HEK293 (cell line): Measurements from ENCODE around the gene FAM83D.

Source experiments
- BCL11B ChIP-seq: fragments of 450-650 bp; formaldehyde crosslinking; IDR thresholded peaks from 2 replicates; pipeline ENCODE4 v1.5.1; 2016; ENCODE audit warnings: low read depth, missing biosample characterization, missing genetic modification characterization
- FEZF1 ChIP-seq: fragments of 450-650 bp; formaldehyde crosslinking; IDR thresholded peaks from 2 replicates; pipeline ENCODE4 v1.5.1; 2016; ENCODE audit warnings: missing biosample characterization, missing genetic modification characterization
- KLF7 ChIP-seq: fragments of 450-650 bp; formaldehyde crosslinking; IDR thresholded peaks from 2 replicates; pipeline ENCODE4 v1.5.1; 2016; ENCODE audit warnings: missing biosample characterization, missing genetic modification characterization, borderline replicate concordance
- TRIM28 ChIP-seq: IDR thresholded peaks from 2 replicates; pipeline ENCODE4 v1.6.1; 2011; ENCODE audit warnings: low read length, control low read depth, borderline replicate concordance
- ZEB2 ChIP-seq: fragments of 450-650 bp; formaldehyde crosslinking; IDR thresholded peaks from 2 replicates; pipeline ENCODE4 v1.5.1; 2016; ENCODE audit warnings: missing biosample characterization, missing genetic modification characterization
- ZNF121 ChIP-seq: fragments of 450-650 bp; formaldehyde crosslinking; IDR thresholded peaks from 2 replicates; pipeline ENCODE4 v1.5.1; 2016; ENCODE audit warnings: missing biosample characterization, missing genetic modification characterization
- ZNF146 ChIP-seq: fragments of 450-650 bp; formaldehyde crosslinking; IDR thresholded peaks from 2 replicates; pipeline ENCODE4 v1.5.1; 2016; ENCODE audit warnings: missing biosample characterization, missing genetic modification characterization
- ZNF155 ChIP-seq: fragments of 450-650 bp; formaldehyde crosslinking; IDR thresholded peaks from 2 replicates; pipeline ENCODE4 v1.5.1; 2016; ENCODE audit warnings: missing biosample characterization, missing genetic modification characterization
- ZNF24 ChIP-seq: fragments of 450-650 bp; formaldehyde crosslinking; IDR thresholded peaks from 2 replicates; pipeline ENCODE4 v1.5.1; 2016; ENCODE audit warnings: missing biosample characterization, missing genetic modification characterization
- ZNF274 ChIP-seq, 2 experiments: fragments of 200-500 bp in 1 of 2; fragments of 450-650 bp in 1 of 2; sonication (Bioruptor generic) in 1 of 2; formaldehyde crosslinking in 1 of 2; IDR thresholded peaks; 2 replicates each; pipeline versions ENCODE4 v1.5.1 to v1.6.1; 2014 to 2016; ENCODE audit warnings: borderline replicate concordance in 1 of 2, inconsistent platforms in 1 of 2, low read length in 1 of 2, missing biosample characterization in 1 of 2, missing genetic modification characterization in 1 of 2
- ZNF311 ChIP-seq: fragments of 450-650 bp; formaldehyde crosslinking; IDR thresholded peaks from 2 replicates; pipeline ENCODE4 v1.5.1; 2017; ENCODE audit warnings: missing biosample characterization, missing genetic modification characterization, borderline replicate concordance
- ZNF324 ChIP-seq: fragments of 450-650 bp; formaldehyde crosslinking; IDR thresholded peaks from 2 replicates; pipeline ENCODE4 v1.5.1; 2016; ENCODE audit warnings: missing biosample characterization, missing genetic modification characterization
- ZNF544 ChIP-seq: fragments of 450-650 bp; formaldehyde crosslinking; IDR thresholded peaks from 2 replicates; pipeline ENCODE4 v1.5.0; 2017; ENCODE audit warnings: missing biosample characterization, missing genetic modification characterization
- ZNF549 ChIP-seq: fragments of 450-650 bp; IDR thresholded peaks from 2 replicates; pipeline ENCODE4 v1.5.1; 2018; ENCODE audit warnings: missing biosample characterization, missing genetic modification characterization, mild to moderate bottlenecking, inconsistent platforms, moderate library complexity
- ZNF660 ChIP-seq: fragments of 450-650 bp; IDR thresholded peaks from 2 replicates; pipeline ENCODE4 v1.5.1; 2018; ENCODE audit warnings: missing biosample characterization, mild to moderate bottlenecking, missing genetic modification characterization
- ZNF777 ChIP-seq: fragments of 450-650 bp; formaldehyde crosslinking; IDR thresholded peaks from 2 replicates; pipeline ENCODE4 v1.5.1; 2017; ENCODE audit warnings: missing biosample characterization, missing genetic modification characterization, borderline replicate concordance
- ZNF785 ChIP-seq: fragments of 450-650 bp; formaldehyde crosslinking; IDR thresholded peaks from 2 replicates; pipeline ENCODE4 v1.5.1; 2016; ENCODE audit warnings: missing biosample characterization, missing genetic modification characterization
- TF ChIP-seq, protein P1 (sequence below): fragments of 450-650 bp; formaldehyde crosslinking; IDR thresholded peaks from 2 replicates; pipeline ENCODE4 v1.5.1; 2016; ENCODE audit warnings: missing biosample characterization, missing genetic modification characterization
- TF ChIP-seq, protein P2 (sequence below): fragments of 450-650 bp; formaldehyde crosslinking; IDR thresholded peaks from 2 replicates; pipeline ENCODE4 v1.5.1; 2016; ENCODE audit warnings: missing biosample characterization, missing genetic modification characterization
- TF ChIP-seq, protein P3 (sequence below): fragments of 450-650 bp; formaldehyde crosslinking; IDR thresholded peaks from 2 replicates; pipeline ENCODE4 v1.5.1; 2016; ENCODE audit warnings: missing biosample characterization, missing genetic modification characterization
- TF ChIP-seq, protein P4 (sequence below): fragments of 450-650 bp; formaldehyde crosslinking; IDR thresholded peaks from 2 replicates; pipeline ENCODE4 v1.5.1; 2016; ENCODE audit warnings: missing biosample characterization, missing genetic modification characterization, borderline replicate concordance
- TF ChIP-seq, protein P5 (sequence below): fragments of 450-650 bp; formaldehyde crosslinking; IDR thresholded peaks from 2 replicates; pipeline ENCODE4 v1.5.1; 2016; ENCODE audit warnings: missing biosample characterization, missing genetic modification characterization
- TF ChIP-seq, protein P6 (sequence below): fragments of 450-650 bp; formaldehyde crosslinking; IDR thresholded peaks from 2 replicates; pipeline ENCODE4 v1.5.0; 2017; ENCODE audit warnings: missing biosample characterization, missing genetic modification characterization, borderline replicate concordance

FAM83D gene

DNA sequence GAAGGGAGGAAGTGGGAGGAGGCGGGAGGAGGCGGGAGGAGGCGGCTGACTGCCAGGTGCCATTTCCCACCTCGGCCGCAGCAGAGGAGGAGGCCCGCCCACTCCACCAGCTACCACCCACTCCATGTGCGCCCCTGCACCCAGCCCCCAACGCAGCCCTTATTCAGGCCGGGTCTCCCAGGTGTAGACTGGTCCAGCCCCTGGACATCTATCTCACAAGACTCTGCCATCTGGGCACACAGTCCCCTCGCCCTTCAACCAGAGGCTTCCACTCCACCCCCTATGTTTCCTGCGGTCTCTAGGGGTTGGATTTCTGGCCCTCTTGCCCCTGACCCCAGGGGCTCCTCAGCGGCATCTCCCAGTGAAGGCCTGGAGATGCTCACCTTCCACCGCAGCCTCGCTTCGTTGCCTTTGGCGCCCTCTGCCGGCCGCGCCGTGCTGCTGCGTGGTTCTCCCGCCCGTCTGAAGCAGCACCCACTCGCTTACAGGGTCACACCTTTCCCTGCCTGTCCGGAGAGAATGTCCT lies 32.6 kb upstream of the FAM83D start (continued):
- TF ChIP-seq, protein P1, sequence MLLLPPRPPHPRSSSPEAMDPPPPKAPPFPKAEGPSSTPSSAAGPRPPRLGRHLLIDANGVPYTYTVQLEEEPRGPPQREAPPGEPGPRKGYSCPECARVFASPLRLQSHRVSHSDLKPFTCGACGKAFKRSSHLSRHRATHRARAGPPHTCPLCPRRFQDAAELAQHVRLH (tag by site-specific recombination) = no peak
- TF ChIP-seq, protein P2, sequence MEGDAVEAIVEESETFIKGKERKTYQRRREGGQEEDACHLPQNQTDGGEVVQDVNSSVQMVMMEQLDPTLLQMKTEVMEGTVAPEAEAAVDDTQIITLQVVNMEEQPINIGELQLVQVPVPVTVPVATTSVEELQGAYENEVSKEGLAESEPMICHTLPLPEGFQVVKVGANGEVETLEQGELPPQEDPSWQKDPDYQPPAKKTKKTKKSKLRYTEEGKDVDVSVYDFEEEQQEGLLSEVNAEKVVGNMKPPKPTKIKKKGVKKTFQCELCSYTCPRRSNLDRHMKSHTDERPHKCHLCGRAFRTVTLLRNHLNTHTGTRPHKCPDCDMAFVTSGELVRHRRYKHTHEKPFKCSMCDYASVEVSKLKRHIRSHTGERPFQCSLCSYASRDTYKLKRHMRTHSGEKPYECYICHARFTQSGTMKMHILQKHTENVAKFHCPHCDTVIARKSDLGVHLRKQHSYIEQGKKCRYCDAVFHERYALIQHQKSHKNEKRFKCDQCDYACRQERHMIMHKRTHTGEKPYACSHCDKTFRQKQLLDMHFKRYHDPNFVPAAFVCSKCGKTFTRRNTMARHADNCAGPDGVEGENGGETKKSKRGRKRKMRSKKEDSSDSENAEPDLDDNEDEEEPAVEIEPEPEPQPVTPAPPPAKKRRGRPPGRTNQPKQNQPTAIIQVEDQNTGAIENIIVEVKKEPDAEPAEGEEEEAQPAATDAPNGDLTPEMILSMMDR (tag by site-specific recombination) = peak; percentile 67; the same call in 1 of the 2 replicates
- TF ChIP-seq ZNF274 (IDR thresholded peaks at IDR 0.05; ENCODE audit: low read length) = no peak
- TF ChIP-seq ZNF274 (tag by site-specific recombination; IDR thresholded peaks at IDR 0.05; ENCODE audit: borderline replicate concordance) = no peak
- TF ChIP-seq ZNF24 (tag by site-specific recombination) = no peak
- no peak for TF ChIP-seq ZNF324 (tag by site-specific recombination)
- no peak for TF ChIP-seq FEZF1 (tag by site-specific recombination)
- TF ChIP-seq ZNF146 = no peak
- TF ChIP-seq, protein P3, sequence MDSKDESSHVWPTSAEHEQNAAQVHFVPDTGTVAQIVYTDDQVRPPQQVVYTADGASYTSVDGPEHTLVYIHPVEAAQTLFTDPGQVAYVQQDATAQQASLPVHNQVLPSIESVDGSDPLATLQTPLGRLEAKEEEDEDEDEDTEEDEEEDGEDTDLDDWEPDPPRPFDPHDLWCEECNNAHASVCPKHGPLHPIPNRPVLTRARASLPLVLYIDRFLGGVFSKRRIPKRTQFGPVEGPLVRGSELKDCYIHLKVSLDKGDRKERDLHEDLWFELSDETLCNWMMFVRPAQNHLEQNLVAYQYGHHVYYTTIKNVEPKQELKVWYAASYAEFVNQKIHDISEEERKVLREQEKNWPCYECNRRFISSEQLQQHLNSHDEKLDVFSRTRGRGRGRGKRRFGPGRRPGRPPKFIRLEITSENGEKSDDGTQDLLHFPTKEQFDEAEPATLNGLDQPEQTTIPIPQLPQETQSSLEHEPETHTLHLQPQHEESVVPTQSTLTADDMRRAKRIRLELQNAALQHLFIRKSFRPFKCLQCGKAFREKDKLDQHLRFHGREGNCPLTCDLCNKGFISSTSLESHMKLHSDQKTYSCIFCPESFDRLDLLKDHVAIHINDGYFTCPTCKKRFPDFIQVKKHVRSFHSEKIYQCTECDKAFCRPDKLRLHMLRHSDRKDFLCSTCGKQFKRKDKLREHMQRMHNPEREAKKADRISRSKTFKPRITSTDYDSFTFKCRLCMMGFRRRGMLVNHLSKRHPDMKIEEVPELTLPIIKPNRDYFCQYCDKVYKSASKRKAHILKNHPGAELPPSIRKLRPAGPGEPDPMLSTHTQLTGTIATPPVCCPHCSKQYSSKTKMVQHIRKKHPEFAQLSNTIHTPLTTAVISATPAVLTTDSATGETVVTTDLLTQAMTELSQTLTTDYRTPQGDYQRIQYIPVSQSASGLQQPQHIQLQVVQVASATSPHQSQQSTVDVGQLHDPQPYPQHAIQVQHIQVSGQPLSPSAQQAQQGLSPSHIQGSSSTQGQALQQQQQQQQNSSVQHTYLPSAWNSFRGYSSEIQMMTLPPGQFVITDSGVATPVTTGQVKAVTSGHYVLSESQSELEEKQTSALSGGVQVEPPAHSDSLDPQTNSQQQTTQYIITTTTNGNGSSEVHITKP (tag by site-specific recombination) = no peak
- TF ChIP-seq ZNF549 (tag by site-specific recombination) = no peak
- TF ChIP-seq, protein P4, sequence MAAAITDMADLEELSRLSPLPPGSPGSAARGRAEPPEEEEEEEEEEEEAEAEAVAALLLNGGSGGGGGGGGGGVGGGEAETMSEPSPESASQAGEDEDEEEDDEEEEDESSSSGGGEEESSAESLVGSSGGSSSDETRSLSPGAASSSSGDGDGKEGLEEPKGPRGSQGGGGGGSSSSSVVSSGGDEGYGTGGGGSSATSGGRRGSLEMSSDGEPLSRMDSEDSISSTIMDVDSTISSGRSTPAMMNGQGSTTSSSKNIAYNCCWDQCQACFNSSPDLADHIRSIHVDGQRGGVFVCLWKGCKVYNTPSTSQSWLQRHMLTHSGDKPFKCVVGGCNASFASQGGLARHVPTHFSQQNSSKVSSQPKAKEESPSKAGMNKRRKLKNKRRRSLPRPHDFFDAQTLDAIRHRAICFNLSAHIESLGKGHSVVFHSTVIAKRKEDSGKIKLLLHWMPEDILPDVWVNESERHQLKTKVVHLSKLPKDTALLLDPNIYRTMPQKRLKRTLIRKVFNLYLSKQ (tag by site-specific recombination) = no peak
- no peak for TF ChIP-seq ZNF311 (tag by site-specific recombination)
- TF ChIP-seq TRIM28 = no peak
- TF ChIP-seq, protein P5, sequence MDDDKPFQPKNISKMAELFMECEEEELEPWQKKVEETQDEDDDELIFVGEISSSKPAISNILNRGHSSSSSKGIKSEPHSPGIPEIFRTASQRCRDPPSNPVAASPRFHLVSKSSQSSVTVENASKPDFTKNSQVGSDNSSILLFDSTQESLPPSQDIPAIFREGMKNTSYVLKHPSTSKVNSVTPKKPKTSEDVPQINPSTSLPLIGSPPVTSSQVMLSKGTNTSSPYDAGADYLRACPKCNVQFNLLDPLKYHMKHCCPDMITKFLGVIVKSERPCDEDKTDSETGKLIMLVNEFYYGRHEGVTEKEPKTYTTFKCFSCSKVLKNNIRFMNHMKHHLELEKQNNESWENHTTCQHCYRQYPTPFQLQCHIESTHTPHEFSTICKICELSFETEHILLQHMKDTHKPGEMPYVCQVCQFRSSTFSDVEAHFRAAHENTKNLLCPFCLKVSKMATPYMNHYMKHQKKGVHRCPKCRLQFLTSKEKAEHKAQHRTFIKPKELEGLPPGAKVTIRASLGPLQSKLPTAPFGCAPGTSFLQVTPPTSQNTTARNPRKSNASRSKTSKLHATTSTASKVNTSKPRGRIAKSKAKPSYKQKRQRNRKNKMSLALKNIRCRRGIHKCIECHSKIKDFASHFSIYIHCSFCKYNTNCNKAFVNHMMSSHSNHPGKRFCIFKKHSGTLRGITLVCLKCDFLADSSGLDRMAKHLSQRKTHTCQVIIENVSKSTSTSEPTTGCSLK = no peak
- TF ChIP-seq ZNF660 (tag by site-specific recombination) = no peak
- no peak for TF ChIP-seq ZNF121 (tag by site-specific recombination)
- no peak for TF ChIP-seq ZNF544
- no peak for TF ChIP-seq ZEB2 (tag by site-specific recombination)
- TF ChIP-seq ZNF155 (tag by site-specific recombination) = no peak
- no peak for TF ChIP-seq ZNF785
- TF ChIP-seq, protein P6, sequence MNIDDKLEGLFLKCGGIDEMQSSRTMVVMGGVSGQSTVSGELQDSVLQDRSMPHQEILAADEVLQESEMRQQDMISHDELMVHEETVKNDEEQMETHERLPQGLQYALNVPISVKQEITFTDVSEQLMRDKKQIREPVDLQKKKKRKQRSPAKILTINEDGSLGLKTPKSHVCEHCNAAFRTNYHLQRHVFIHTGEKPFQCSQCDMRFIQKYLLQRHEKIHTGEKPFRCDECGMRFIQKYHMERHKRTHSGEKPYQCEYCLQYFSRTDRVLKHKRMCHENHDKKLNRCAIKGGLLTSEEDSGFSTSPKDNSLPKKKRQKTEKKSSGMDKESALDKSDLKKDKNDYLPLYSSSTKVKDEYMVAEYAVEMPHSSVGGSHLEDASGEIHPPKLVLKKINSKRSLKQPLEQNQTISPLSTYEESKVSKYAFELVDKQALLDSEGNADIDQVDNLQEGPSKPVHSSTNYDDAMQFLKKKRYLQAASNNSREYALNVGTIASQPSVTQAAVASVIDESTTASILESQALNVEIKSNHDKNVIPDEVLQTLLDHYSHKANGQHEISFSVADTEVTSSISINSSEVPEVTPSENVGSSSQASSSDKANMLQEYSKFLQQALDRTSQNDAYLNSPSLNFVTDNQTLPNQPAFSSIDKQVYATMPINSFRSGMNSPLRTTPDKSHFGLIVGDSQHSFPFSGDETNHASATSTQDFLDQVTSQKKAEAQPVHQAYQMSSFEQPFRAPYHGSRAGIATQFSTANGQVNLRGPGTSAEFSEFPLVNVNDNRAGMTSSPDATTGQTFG (tag by site-specific recombination) = no peak
- no peak for TF ChIP-seq BCL11B (tag by site-specific recombination)
- TF ChIP-seq ZNF777 (tag by site-specific recombination) = no peak
- TF ChIP-seq KLF7 (tag by site-specific recombination) = no peak
- TF ChIP-seq, all 188 proteins: peak for 9
